Measurements from ENCODE around the gene PKM. TPM values are rescaled to one million over a fixed set of nuclear protein-coding genes. Genes with fewer than 3 reads are reported as not detected.

Gene PKM
- total RNA-seq, 1 donor from 2014 or later = 452 TPM

DNA sequence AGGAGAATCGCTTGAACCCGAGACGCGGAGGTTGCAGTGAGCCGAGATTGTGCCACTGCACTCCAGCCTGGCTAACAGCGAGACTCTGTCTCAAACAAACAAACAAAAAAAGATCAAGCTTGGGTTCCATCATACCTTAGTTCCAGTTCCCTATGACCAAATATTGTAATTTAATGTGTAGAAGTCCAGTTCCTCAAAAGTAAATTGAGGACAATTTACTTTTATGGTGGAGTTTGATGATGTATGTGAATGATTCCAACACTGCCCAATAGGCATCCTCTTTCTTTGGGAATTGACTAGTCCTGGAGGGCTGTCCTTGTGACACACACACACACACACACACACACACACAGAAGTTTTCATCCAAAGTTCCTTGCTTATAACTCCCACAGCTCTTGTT, 2.8 kb upstream of the PKM start:
- Mint-ChIP-seq H3K4me1 (peaks cover 26% of the 10 kb centered on the region), H3K9me3 (no peaks in the 10 kb centered on the region), H3K36me3 (no peaks in the 10 kb centered on the region), H3K27me3 (ENCODE audit: low read depth) (no peaks in the 10 kb centered on the region), H3K27ac (no peak overlapping the region), H3K4me3 (no peak overlapping the region)
- no peak for DNase-seq (ENCODE audit: low spot score in 2 of 2, unreplicated experiment in 2 of 2)
- TF ChIP-seq, protein P1, sequence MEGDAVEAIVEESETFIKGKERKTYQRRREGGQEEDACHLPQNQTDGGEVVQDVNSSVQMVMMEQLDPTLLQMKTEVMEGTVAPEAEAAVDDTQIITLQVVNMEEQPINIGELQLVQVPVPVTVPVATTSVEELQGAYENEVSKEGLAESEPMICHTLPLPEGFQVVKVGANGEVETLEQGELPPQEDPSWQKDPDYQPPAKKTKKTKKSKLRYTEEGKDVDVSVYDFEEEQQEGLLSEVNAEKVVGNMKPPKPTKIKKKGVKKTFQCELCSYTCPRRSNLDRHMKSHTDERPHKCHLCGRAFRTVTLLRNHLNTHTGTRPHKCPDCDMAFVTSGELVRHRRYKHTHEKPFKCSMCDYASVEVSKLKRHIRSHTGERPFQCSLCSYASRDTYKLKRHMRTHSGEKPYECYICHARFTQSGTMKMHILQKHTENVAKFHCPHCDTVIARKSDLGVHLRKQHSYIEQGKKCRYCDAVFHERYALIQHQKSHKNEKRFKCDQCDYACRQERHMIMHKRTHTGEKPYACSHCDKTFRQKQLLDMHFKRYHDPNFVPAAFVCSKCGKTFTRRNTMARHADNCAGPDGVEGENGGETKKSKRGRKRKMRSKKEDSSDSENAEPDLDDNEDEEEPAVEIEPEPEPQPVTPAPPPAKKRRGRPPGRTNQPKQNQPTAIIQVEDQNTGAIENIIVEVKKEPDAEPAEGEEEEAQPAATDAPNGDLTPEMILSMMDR (IDR thresholded peaks at IDR 0.05; ENCODE audit: unreplicated experiment) = no peak

DNA sequence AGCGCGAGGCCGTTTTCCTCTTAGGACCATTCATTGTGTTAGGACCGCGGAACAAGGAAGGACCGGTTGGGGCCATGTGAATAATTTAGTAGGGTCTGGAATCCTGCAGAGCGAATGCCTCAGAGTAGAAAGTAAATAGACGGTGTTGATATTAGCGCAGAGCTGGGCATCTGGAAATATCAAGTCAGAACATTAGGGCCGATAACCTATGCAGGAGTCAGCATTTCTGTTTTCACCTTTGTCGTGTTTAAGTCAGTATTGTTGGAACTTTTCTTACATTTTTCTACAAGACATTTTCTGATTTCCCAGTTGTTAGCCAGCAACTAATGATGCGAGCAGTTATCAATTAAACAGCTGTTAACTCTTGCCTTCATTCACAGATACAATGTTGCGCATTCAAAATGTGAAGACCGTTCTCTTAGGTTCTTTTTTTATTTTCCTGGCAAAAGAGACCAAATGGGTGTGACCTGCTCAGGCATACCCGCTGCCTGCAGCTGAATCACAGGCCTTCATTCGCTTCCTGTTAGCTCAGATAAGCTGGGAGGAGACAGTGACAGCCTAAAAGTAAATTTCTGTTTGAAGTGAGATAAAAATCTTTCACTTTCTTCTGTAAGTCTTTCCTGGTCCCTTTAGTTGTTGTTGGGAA, 966 bp upstream of the PKM start:
- TF ChIP-seq, protein P1 (IDR thresholded peaks at IDR 0.05; ENCODE audit: unreplicated experiment) = no peak
- H3K4me1 Mint-ChIP-seq = peaks cover 41% of the 10 kb centered on the region
- no peak for DNase-seq (ENCODE audit: low spot score in 2 of 2, unreplicated experiment in 2 of 2)
- peak overlapping the region; percentile 99 for H3K27ac Mint-ChIP-seq
- no peaks in the 10 kb centered on the region for H3K27me3 Mint-ChIP-seq (ENCODE audit: low read depth)
- H3K9me3 Mint-ChIP-seq = no peaks in the 10 kb centered on the region
- H3K4me3 Mint-ChIP-seq = peak overlapping the region; percentile 88
- no peaks in the 10 kb centered on the region for H3K36me3 Mint-ChIP-seq

DNA sequence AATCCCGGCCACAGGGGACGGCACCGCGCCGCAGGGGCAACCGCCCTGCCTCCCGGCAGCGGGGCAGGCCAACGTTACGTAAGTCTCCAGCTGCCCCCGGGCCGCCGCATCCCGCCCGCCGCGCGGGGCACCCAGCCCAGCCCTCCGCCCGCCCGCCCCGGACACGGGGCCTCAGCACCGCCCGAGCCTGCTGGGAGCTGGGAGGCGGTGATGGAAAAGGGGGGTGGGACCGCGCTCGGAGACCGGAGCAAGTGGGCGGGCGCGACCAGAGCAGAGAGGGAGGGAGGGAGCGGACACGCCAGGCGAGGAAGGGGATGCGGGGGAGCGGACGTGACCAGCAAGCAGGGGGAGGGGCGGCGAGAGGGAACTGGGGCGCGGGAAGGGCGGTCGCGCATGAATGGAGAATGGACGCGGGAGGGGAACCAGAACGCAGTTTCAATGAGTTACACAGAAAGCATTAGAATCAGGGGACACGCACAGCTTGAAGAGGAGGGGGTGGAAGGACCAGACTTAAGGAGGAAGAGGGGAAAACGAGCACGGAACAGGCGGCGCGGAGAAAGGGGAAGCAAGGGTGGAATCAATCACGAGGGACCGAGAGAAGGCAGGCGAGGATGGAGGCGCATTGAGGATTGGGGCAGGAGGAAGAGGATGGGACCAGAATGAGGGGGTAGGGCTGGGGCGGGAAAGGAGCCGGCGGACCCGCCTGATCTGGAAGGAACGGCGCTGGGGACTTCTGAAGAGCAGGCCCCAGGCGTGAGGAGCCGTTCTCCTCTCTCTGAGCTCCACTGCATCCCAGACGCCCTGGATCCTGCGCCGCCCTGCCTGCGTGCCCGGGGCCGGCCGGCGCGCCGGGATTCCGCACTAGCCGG, 559 bp downstream of the PKM start:
- peak; percentile 85 to 88 for DNase-seq (ENCODE audit: low spot score in 2 of 2, unreplicated experiment in 2 of 2)
- peak overlapping the region; percentile 94 for H3K27ac Mint-ChIP-seq
- H3K4me3 Mint-ChIP-seq = peak overlapping the region; percentile 88
- TF ChIP-seq, protein P1 (IDR thresholded peaks at IDR 0.05; ENCODE audit: unreplicated experiment) = no peak
- H3K9me3 Mint-ChIP-seq = no peaks in the 10 kb centered on the region
- H3K4me1 Mint-ChIP-seq = peaks cover 52% of the 10 kb centered on the region
- no peaks in the 10 kb centered on the region for H3K27me3 Mint-ChIP-seq (ENCODE audit: low read depth)
- H3K36me3 Mint-ChIP-seq = no peaks in the 10 kb centered on the region

DNA sequence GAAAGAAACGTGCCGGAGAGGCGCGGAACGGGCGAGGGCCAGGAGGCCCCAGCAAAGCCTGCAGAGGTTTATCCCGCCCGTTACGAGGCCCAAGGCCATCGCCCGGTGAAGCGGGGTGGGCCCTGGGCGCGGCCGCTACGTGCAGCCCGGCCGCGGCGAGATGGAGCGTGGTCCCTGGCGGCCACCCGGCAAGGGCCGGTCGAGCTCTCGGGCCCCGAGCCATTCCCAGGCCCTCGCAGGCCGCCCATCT, 1.1 kb downstream of the PKM start:
- Mint-ChIP-seq H3K4me3 (peak overlapping the region; percentile 88), H3K4me1 (peaks cover 52% of the 10 kb centered on the region), H3K9me3 (no peaks in the 10 kb centered on the region), H3K36me3 (no peaks in the 10 kb centered on the region), H3K27ac (peak overlapping the region; percentile 96), H3K27me3 (ENCODE audit: low read depth) (no peaks in the 10 kb centered on the region)
- peak in 1 of 2 experiments; percentile 22 for DNase-seq (ENCODE audit: low spot score in 2 of 2, unreplicated experiment in 2 of 2)
- TF ChIP-seq, protein P1 (IDR thresholded peaks at IDR 0.05; ENCODE audit: unreplicated experiment) = no peak

DNA sequence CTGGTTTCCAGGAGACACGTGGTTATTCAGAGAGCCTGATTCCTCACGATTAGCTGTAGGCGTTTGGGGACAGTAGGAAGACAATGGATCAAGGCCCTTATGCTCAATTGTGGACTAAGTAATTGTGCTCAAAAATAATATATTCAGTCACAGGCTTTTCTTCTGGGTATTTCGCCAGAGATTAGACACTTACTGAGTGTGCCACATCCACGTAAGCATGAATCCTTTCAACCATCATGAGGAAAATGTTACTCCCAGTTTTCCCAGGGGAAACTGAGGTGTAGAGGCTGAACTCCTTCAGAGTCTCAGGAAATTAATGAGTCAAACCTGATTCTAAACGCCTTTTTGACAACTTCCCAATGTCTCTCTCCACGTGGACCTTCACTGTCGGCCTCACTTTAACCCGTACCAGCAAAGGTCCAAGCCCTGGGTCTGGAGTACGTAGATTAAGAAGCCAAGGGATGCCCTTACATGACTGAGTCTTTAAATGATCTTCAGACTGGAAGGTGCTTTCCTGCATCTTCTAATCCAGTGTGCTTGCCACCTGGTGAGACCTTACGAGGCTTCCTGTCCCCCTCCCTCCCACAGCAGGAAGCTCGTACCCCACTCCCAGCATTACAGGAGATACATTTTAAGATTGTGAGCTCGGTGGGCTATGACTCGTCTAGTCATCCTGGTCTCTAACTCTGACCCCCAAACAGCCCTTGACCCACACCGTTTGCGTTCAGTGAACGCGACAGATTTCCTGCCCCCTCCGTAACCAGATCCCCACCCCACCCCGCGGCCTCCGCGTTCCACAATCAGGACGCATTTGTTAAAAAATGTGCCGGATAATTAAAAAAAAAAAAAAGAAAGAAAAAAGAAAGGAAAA, 1.7 kb downstream of the PKM start:
- DNase-seq (ENCODE audit: low spot score in 2 of 2, unreplicated experiment in 2 of 2) = no peak
- Mint-ChIP-seq H3K4me1 (peaks cover 53% of the 10 kb centered on the region), H3K27ac (peak overlapping the region; percentile 96), H3K27me3 (ENCODE audit: low read depth) (no peaks in the 10 kb centered on the region), H3K36me3 (peaks cover under 1% of the 10 kb centered on the region), H3K9me3 (no peaks in the 10 kb centered on the region), H3K4me3 (peak overlapping the region; percentile 88)
- TF ChIP-seq, protein P1 (IDR thresholded peaks at IDR 0.05; ENCODE audit: unreplicated experiment) = no peak

Data from mesothelial cell of epicardium (in vitro differentiated cells).